ENCODE data around the gene AMFR.
A peak's percentile ranks its signal among the peaks of the same experiment; 100 is the strongest.
"Not testable (repeated sequence)": the region's sequence is repeated elsewhere in the genome, so short reads cannot be mapped to it uniquely, and the experiment has no call there.

The AMFR gene

DNA sequence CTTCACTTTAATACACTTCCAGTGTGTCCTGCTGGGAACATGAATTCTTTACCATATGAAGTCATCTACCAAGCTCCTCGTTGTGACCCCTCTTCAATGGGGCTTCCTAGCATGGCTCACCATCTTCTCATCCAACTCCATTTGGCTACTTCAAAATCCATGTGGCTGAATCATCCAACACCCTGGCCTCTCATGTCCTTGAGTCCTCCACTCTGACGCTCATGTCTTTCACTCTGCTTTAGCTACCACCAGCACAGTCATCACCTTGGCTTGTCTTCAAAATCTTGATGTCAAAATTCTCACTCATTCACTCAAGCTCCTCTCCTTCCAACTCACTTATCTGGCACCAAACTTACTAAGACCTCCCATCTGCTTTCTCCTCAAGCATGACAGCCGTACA lies 35.8 kb downstream of the AMFR start:
- DNase-seq (ENCODE audit: low read depth, low spot score): no peak

DNA sequence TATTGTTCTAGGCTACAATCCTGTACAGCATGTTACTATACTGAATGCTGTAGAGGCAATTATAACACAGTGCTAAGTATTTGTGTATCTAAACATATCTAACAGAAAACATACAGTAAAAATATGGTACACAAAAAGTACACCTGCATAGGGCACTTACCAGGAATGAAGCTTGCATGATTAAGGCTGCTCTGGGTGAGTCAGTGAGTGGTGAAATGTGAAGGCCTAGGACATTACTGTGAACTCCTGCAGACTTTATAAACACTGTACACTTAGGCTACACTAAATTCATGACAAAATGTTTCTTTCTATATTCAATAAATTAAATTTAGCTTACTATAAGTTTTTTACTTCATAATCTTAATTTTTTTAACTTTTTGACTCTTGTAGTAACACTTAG lies 37.1 kb downstream of the AMFR start:
- no peak for DNase-seq (ENCODE audit: low read depth, low spot score)

DNA sequence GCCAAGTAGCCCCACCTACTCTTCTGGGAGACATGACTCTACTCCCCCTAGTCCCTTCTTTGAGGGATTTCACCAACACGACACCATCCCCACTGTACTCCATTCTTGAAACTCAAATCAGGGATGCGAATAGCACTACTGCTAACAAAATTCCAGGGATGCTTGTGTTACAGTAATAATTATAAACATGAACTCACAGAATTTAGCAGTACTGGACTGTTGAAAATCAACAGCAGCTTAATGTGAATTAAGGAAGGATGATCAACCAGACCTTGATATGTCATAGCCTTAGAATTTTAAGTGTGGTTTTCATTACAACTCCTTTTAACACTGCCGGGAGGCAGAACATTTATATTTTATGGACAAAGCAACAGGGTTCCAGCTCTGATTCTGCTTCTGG lies 37.9 kb downstream of the AMFR start:
- no peak for DNase-seq (ENCODE audit: low read depth, low spot score)

GRCh38 chr16:56384074-56384721 lies 41.1 kb downstream of the AMFR start:
- DNase-seq (ENCODE audit: low read depth, low spot score): no peak

- peak; percentile 62 for DNase-seq (ENCODE audit: low read depth, low spot score)
Observed at GRCh38 chr16:56382901-56383355, 42.4 kb downstream of the AMFR start.

GRCh38 chr16:56382459-56382858 lies 42.9 kb downstream of the AMFR start:
- DNase-seq (ENCODE audit: low read depth, low spot score): no peak

DNA sequence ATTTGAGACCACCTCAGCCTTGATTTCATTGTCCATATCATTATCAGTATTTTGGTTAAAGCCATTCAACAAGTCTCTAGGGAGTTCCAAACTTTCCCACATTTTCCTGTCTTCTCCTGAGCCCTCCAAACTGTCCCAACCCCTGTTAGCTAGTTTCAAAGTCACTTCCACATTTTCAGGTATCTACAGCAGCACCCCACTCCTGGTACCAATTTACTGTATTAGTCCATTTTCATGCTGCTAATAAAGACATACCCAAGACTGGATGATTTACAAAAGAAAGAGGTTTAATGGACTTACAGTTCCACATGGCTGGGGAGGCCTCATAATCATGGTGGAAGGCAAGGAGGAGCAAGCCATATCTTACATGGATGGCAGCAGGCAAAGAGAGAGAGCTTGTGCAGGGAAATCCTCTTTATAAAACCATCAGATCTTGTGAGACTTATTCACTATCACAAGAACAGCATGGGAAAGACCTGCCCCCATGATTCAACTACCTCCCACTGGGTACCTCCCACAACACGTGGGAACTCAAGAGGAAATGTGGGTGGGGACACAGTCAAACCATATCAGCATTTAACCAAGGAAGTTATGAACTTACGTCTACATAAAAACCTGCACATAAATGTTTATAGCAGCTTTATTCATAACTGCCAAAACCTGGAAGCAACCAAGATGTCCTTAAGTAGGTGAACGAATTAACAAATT lies 44.4 kb downstream of the AMFR start:
- DNase-seq (ENCODE audit: low read depth, low spot score): not testable (repeated sequence)

DNA sequence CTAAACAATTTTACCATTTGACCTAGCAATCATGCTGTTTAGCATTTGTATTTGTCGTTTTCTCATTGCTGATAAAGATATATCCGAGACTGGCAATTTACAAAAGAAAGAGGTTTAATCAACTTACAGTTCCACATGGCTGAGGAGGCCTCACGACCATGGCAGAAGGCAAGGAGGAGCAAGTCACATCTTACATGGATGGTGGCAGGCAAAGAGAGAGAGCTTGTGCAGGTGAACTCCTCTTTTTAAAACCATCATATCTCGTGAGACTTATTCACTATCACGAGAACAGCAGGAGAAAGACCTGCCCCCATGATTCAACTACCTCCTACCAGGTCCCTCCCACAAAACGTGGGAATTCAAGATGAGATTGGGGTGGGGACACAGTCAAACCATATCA lies 46.3 kb downstream of the AMFR start:
- not testable (repeated sequence) for DNase-seq (ENCODE audit: low read depth, low spot score)

- not testable (repeated sequence) for DNase-seq (ENCODE audit: low read depth, low spot score)
Observed at GRCh38 chr16:56375792-56376191, 49.6 kb downstream of the AMFR start.

GRCh38 chr16:56373003-56373402 lies 52.3 kb downstream of the AMFR start:
- DNase-seq (ENCODE audit: low read depth, low spot score): peak; percentile 27

DNA sequence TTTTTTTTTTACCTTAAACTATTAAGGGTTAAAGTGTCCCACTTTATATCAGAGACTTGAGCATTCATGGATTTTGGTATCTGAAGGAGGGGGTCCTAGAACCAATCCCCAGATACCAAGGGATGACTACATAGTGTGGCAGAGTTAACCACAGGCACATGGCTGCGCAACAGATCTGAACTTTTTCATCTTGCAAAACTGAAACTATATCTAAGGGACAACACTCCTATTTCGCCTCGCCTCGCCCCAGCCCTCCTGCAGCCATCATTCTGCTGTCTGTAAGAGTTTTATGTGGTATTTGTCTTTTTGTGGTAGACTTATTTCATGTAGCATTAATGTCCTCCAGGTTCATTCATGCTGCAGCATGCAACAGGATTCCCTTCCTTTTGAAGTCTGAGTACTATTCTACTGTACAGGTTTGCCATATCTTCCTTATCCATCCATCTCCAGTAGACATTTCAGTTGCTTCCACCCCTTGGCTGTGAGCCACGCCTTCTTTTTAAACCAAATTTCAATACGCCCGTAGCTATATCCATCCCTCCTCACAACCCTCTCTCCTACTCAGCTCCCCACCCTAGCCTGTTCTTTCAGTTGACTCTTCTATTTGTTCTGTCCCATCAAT lies 53.2 kb downstream of the AMFR start:
- no peak for DNase-seq (ENCODE audit: low read depth, low spot score)

DNA sequence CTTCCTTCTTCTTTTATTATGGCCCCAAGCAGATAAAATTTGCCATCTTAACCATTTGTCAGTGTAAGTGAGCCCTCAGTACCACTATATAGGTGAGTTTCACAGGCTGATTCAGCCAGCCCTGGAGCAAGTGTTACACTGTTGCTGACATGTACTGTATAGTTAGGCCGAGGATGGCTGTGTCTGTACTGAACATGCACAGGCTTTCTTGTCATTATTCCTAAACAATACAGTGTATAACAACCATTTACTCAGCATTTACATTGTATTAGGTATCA lies 53.7 kb downstream of the AMFR start:
- no peak for DNase-seq (ENCODE audit: low read depth, low spot score)

DNA sequence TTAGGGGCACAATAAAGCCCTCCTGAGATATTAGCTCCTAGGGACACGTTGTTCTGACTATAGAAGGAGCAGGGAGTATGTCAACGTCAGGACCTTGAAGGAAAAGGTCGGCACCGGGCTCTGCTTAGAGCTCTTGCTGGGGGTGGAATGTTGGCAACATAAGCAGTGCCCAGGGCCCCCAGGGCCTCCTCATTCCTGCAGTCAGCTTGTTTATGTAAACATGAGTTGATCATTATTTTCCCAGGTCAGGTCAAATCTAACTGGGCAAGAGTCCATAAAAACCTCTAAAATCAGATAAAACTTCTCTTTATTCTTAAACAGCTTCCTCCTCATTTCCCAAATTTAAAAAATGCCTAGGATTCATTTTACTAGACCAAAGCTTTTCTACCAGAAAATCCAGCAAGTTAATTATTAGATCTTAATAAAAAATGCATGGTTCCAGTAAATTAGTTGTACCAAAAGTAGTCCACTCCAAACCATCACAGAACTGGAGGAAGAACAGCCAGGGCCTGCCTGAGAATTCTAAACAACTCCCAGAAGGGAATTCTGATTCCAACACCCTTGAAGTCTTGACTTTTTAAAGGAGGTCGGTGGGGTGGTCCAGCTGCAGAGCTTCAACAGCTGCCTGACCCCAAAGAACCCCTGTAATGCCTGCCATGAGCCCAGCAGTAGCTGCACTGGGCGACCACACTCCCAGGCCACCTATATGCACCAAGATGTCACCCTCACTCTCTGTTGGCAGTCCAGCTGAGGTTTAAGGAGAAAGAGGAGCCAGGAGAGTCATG lies 54.3 kb downstream of the AMFR start:
- peak; percentile 57 for DNase-seq (ENCODE audit: low read depth, low spot score)

DNA sequence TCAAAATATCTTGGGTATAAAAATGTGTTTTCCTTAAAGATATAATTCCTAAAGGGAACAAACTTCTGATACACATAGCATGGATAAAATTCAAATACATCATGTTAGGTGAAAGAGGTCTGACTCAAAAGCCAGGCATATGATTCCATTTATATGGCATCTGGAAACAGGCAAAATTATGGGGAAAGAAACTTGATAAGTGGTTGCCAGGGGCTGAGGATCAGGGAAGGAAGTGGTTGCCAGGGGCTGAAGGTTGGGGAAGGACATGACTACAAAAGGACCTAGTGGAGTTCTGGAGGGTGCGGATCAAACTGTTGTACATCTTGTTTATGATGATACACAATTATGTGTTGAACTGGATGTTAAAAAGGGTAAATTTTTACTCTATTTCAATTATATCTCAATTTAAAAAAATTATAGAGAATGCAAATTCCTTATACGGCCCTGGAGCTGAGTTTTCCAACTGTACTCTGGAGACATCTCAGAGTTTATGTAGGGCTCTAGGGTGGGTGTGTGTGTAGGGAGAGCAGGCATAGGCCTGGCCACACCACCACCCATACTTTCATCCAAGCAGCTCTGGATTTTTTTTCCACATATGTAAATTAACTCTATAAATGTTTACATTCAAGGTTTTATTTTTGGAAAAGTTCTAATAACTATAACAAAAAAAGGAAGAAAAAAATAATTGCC lies 55.0 kb downstream of the AMFR start:
- DNase-seq (ENCODE audit: low read depth, low spot score): no peak

- DNase-seq (ENCODE audit: low read depth, low spot score): no peak
Observed at GRCh38 chr16:56369202-56369601, 56.1 kb downstream of the AMFR start.

DNA sequence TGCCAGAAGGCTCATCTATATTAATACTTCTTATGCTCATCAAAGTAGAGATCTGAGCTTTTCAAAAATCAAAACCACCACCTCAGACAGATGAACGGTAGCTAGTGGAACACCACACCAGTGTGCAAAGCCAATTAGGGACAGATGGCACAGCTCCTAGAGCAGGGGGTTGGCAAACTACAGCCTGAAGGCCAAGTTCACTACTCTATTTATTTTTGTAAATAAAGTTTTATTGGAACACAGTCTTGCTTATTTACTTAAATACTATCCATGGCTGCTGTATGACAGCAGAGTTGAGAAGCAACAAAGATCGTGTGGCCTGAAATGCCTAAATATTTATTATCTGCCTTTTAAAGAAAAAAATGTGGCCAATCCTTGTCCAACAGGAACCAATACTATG lies 56.8 kb downstream of the AMFR start:
- DNase-seq (ENCODE audit: low read depth, low spot score): no peak

DNA sequence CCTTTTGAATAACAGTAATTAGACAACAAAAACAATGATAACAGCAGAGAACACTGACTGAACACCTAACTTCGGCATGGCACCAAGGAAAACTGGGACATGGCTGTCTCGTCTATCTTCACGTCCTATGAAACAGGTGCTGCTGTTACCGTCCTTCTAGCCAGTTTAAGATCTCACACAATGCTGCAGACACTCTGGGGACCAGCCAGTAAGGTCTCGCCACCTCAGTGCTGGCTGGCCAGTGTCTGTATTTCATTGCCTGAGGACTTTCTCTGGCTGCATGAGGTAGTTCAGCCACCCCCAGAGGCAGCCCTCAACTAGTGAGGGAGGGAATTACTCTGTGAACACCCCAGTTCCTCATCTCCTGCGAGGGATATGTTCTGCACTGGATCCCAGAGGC lies 57.6 kb downstream of the AMFR start:
- DNase-seq (ENCODE audit: low read depth, low spot score): no peak

- DNase-seq (ENCODE audit: low read depth, low spot score): no peak
Observed at GRCh38 chr16:56366945-56367344, 58.4 kb downstream of the AMFR start.

- no peak for DNase-seq (ENCODE audit: low read depth, low spot score)
Observed at GRCh38 chr16:56365552-56365951, 59.8 kb downstream of the AMFR start.

GRCh38 chr16:56364865-56365264 lies 60.5 kb downstream of the AMFR start:
- no peak for DNase-seq (ENCODE audit: low read depth, low spot score)

- DNase-seq (ENCODE audit: low read depth, low spot score): no peak
Observed at GRCh38 chr16:56363781-56364565, 61.4 kb downstream of the AMFR start.

All from ELF-1 (cell line).